Trophoblast cell (in vitro differentiated cells and primary cell): ENCODE data around the gene CUEDC1.

Source experiments
- DNase-seq, 2 donors: peaks; one replicate each; pipeline ENCODE4 v3.0.0-alpha.2; 2016
- H2AFZ ChIP-seq: 2 replicates; pipeline ENCODE4 v1.6.1; 2013; ENCODE audit warnings: low read length, moderate library complexity, mild to moderate bottlenecking; ENCODE audit not compliant: insufficient read depth, poor library complexity
- H2AK5ac ChIP-seq: 2 replicates; pipeline ENCODE4 v1.6.1; 2013; ENCODE audit warnings: mild to moderate bottlenecking, low read length
- H2BK120ac ChIP-seq: 2 replicates; pipeline ENCODE4 v1.6.1; 2013; ENCODE audit warnings: low read length, mild to moderate bottlenecking, moderate library complexity; ENCODE audit not compliant: insufficient read depth, poor library complexity
- H2BK12ac ChIP-seq: 2 replicates; pipeline ENCODE4 v1.6.1; 2013; ENCODE audit warnings: mild to moderate bottlenecking, low read length, moderate library complexity
- H2BK5ac ChIP-seq: 2 replicates; pipeline ENCODE4 v1.6.1; 2013; ENCODE audit warnings: low read length, low read depth, moderate library complexity, mild to moderate bottlenecking; ENCODE audit not compliant: poor library complexity
- H3K14ac ChIP-seq: 2 replicates; pipeline ENCODE4 v1.6.1; 2013; ENCODE audit warnings: mild to moderate bottlenecking, low read length
- H3K18ac ChIP-seq: 2 replicates; pipeline ENCODE4 v1.6.1; 2013; ENCODE audit warnings: mild to moderate bottlenecking, low read length
- H3K23ac ChIP-seq: 2 replicates; pipeline ENCODE4 v1.6.1; 2013; ENCODE audit warnings: low read length
- H3K27ac ChIP-seq: 2 replicates; pipeline ENCODE4 v1.5.1; 2013; ENCODE audit warnings: low read depth, mild to moderate bottlenecking, inconsistent platforms, low read length, moderate library complexity
- H3K27me3 ChIP-seq: 2 replicates; pipeline ENCODE4 v1.6.1; 2013; ENCODE audit warnings: inconsistent platforms, mild to moderate bottlenecking, low read length, moderate library complexity; ENCODE audit not compliant: insufficient read depth
- H3K36me3 ChIP-seq, 2 experiments: 1 replicate in 1 of 2; 2 replicates in 1 of 2; pipeline ENCODE4 v1.6.1; 2013; ENCODE audit warnings: low read length in 2 of 2, mild to moderate bottlenecking in 2 of 2, moderate library complexity in 1 of 2; ENCODE audit not compliant: insufficient read depth in 2 of 2, control insufficient read depth in 1 of 2
- H3K4ac ChIP-seq: 2 replicates; pipeline ENCODE4 v1.6.1; 2013; ENCODE audit warnings: low read depth, mild to moderate bottlenecking, low read length, moderate library complexity
- H3K4me1 ChIP-seq, 2 experiments: 1 replicate in 1 of 2; 2 replicates in 1 of 2; pipeline ENCODE4 v1.6.1; 2013; ENCODE audit warnings: low read length in 2 of 2, mild to moderate bottlenecking in 2 of 2, moderate library complexity in 1 of 2; ENCODE audit not compliant: insufficient read depth in 2 of 2, control insufficient read depth in 1 of 2
- H3K4me2 ChIP-seq: 2 replicates; pipeline ENCODE4 v1.6.1; 2013; ENCODE audit warnings: inconsistent platforms, mild to moderate bottlenecking, low read length, moderate library complexity
- H3K4me3 ChIP-seq: 2 replicates; pipeline ENCODE4 v1.5.1; 2013; ENCODE audit warnings: mild to moderate bottlenecking, low read depth, low read length, inconsistent platforms
- H3K79me1 ChIP-seq: one replicate; pipeline ENCODE4 v1.6.1; 2013; ENCODE audit warnings: low read length
- H3K79me2 ChIP-seq: 2 replicates; pipeline ENCODE4 v1.6.1; 2013; ENCODE audit warnings: low read length, mild to moderate bottlenecking; ENCODE audit not compliant: control insufficient read depth, insufficient read depth, poor library complexity
- H3K9ac ChIP-seq: 2 replicates; pipeline ENCODE4 v1.6.1; 2013; ENCODE audit warnings: mild to moderate bottlenecking, low read length
- H3K9me3 ChIP-seq: 2 replicates; pipeline ENCODE4 v1.6.1; 2013; ENCODE audit warnings: low read depth, mild to moderate bottlenecking, control low read depth, inconsistent platforms, low read length; ENCODE audit not compliant: insufficient read depth
- H4K12ac ChIP-seq: 2 replicates; pipeline ENCODE4 v1.6.1; 2013; ENCODE audit warnings: low read depth, mild to moderate bottlenecking, low read length, moderate library complexity
- H4K8ac ChIP-seq: 2 replicates; pipeline ENCODE4 v1.6.1; 2013; ENCODE audit warnings: low read depth, mild to moderate bottlenecking, low read length, moderate library complexity
- H4K91ac ChIP-seq: one replicate; pipeline ENCODE4 v1.6.1; 2013; ENCODE audit warnings: low read depth, mild to moderate bottlenecking, low read length, moderate library complexity
- WGBS: extraction: QIAGEN DNeasy Blood & Tissue Kit; methylation state at CpG from one replicate; pipeline ENCODE4 v1.1.7; 2013; ENCODE audit warnings: missing lambda C conversion rate; ENCODE audit not compliant: insufficient read length, insufficient coverage; ENCODE audit errors: extremely low coverage; 5-methylcytosine and 5-hydroxymethylcytosine counted together

CUEDC1 gene

GRCh38 chr17:57879437-57880085 is 75.7 kb downstream of the CUEDC1 start:
- H4K91ac ChIP-seq = peak overlapping the region; percentile 48
- peaks cover 2% of the 10 kb centered on the region for H3K79me2 ChIP-seq
- H3K79me1 ChIP-seq = peaks cover 34% of the 10 kb centered on the region

GRCh38 chr17:57877803-57878377 is 77.3 kb downstream of the CUEDC1 start:
- no peak overlapping the region for H3K9ac ChIP-seq
- no peak overlapping the region for H3K4me3 ChIP-seq
- no peak for DNase-seq
- no peak overlapping the region for H2AFZ ChIP-seq
- H3K79me2 ChIP-seq = peaks cover 6% of the 10 kb centered on the region
- peak overlapping the region; percentile 39 for H4K91ac ChIP-seq
- H3K9me3 ChIP-seq = no peaks in the 10 kb centered on the region
- H2BK12ac ChIP-seq = peak overlapping the region; percentile 37
- no peaks in the 10 kb centered on the region for H3K27me3 ChIP-seq
- H3K36me3 ChIP-seq = peaks cover 3 to 10% of the 10 kb centered on the region in 2 experiments
- peak overlapping the region; percentile 26 for H2BK120ac ChIP-seq
- peaks cover 46% of the 10 kb centered on the region for H3K79me1 ChIP-seq
- peak overlapping the region; percentile 4 for H2BK5ac ChIP-seq
- H3K23ac ChIP-seq = no peak overlapping the region
- no peak overlapping the region for H4K12ac ChIP-seq
- peak overlapping the region; percentile 20 for H3K27ac ChIP-seq
- H3K18ac ChIP-seq = peak overlapping the region; percentile 30
- H3K4ac ChIP-seq = no peak overlapping the region
- H2AK5ac ChIP-seq = peak overlapping the region; percentile 67
- no peak overlapping the region for H3K14ac ChIP-seq
- H3K4me2 ChIP-seq = no peak overlapping the region
- no CpG with 5 or more reads among the region's 9 CpGs for WGBS
- H4K8ac ChIP-seq = no peak overlapping the region
- H3K4me1 ChIP-seq = peaks cover 69 to 71% of the 10 kb centered on the region in 2 experiments

More at GRCh38 chr17:57879437-57880085, 75.7 kb downstream of the CUEDC1 start:
- Histone ChIP-seq H2BK12ac (peak overlapping the region; percentile 85), H3K23ac (no peak overlapping the region), H3K4ac (no peak overlapping the region), H3K14ac (peak overlapping the region; percentile 32), H2AK5ac (peak overlapping the region; percentile 60), H4K8ac (no peak overlapping the region), H2BK120ac (peak overlapping the region; percentile 33), H2BK5ac (peak overlapping the region; percentile 28), H3K36me3 (peaks cover 5 to 7% of the 10 kb centered on the region in 2 experiments), H3K27ac (peak overlapping the region; percentile 50), H3K9me3 (no peaks in the 10 kb centered on the region), H3K4me2 (peak overlapping the region; percentile 19), H3K27me3 (no peaks in the 10 kb centered on the region), H3K18ac (peak overlapping the region; percentile 33), H3K4me3 (no peak overlapping the region), H4K12ac (no peak overlapping the region), H3K9ac (no peak overlapping the region), H2AFZ (no peak overlapping the region), H3K4me1 (peaks cover 53 to 56% of the 10 kb centered on the region in 2 experiments)
- no CpG with 5 or more reads among the region's 12 CpGs for WGBS
- no peak for DNase-seq

GRCh38 chr17:57876866-57877237 is 78.4 kb downstream of the CUEDC1 start:
- Histone ChIP-seq H2BK120ac (peak overlapping the region; percentile 40), H2AK5ac (peak overlapping the region; percentile 67), H3K36me3 (peaks cover 12 to 20% of the 10 kb centered on the region in 2 experiments), H3K27ac (peak overlapping the region; percentile 86), H2BK5ac (peak overlapping the region; percentile 74), H3K27me3 (no peaks in the 10 kb centered on the region), H3K23ac (no peak overlapping the region), H3K9me3 (no peaks in the 10 kb centered on the region), H3K79me2 (peaks cover 6% of the 10 kb centered on the region), H2BK12ac (peak overlapping the region; percentile 85), H3K4ac (no peak overlapping the region), H3K14ac (peak overlapping the region; percentile 56), H3K4me1 (peaks cover 67 to 69% of the 10 kb centered on the region in 2 experiments), H3K4me2 (no peak overlapping the region), H4K8ac (peak overlapping the region; percentile 44), H2AFZ (no peak overlapping the region), H3K4me3 (no peak overlapping the region), H4K12ac (no peak overlapping the region), H4K91ac (peak overlapping the region; percentile 78), H3K18ac (peak overlapping the region; percentile 61), H3K79me1 (peaks cover 45% of the 10 kb centered on the region), H3K9ac (no peak overlapping the region)
- WGBS = no CpG with 5 or more reads among the region's 2 CpGs
- DNase-seq = peak; percentile 57 to 60

GRCh38 chr17:57876023-57876865 is 79.0 kb downstream of the CUEDC1 start:
- no peak overlapping the region for H3K23ac ChIP-seq
- H3K9ac ChIP-seq = no peak overlapping the region
- H2AFZ ChIP-seq = no peak overlapping the region
- H3K18ac ChIP-seq = peak overlapping the region; percentile 66
- no peak for DNase-seq
- peak overlapping the region; percentile 97 for H2AK5ac ChIP-seq
- peak overlapping the region; percentile 55 for H4K8ac ChIP-seq
- peaks cover 39% of the 10 kb centered on the region for H3K79me1 ChIP-seq
- H4K12ac ChIP-seq = no peak overlapping the region
- peaks cover 61 to 63% of the 10 kb centered on the region in 2 experiments for H3K4me1 ChIP-seq
- peaks cover 13 to 20% of the 10 kb centered on the region in 2 experiments for H3K36me3 ChIP-seq
- peak overlapping the region; percentile 47 for H3K14ac ChIP-seq
- peak overlapping the region; percentile 80 for H2BK120ac ChIP-seq
- H3K4me3 ChIP-seq = no peak overlapping the region
- H4K91ac ChIP-seq = peak overlapping the region; percentile 78
- no peaks in the 10 kb centered on the region for H3K9me3 ChIP-seq
- H2BK12ac ChIP-seq = peak overlapping the region; percentile 80
- no CpG with 5 or more reads among the region's 15 CpGs for WGBS
- H3K27ac ChIP-seq = peak overlapping the region; percentile 86
- peaks cover 6% of the 10 kb centered on the region for H3K79me2 ChIP-seq
- H3K27me3 ChIP-seq = no peaks in the 10 kb centered on the region
- no peak overlapping the region for H3K4me2 ChIP-seq
- peak overlapping the region; percentile 22 for H3K4ac ChIP-seq
- peak overlapping the region; percentile 78 for H2BK5ac ChIP-seq
